Measurements from ENCODE around the gene SLC7A1. TPM values are rescaled to one million over a fixed set of nuclear protein-coding genes. Genes with fewer than 3 reads are reported as not detected.

Gene SLC7A1
- total RNA-seq, 3 donors from 2014 or later: 6.6 to 15.4 (median 12.7) TPM

- DNase-seq (ENCODE audit: low spot score in 2 of 2): no peak
- Histone ChIP-seq H3K27me3 (no peaks in the 10 kb centered on the region), H3K36me3 (no peaks in the 10 kb centered on the region), H3K9me3 (no peaks in the 10 kb centered on the region), H3K4me1 (no peaks in the 10 kb centered on the region), H3K27ac (no peak overlapping the region), H3K4me3 (no peak overlapping the region)
- intact Hi-C loops (cut with DNase I; ENCODE audit: low total_unique reads): no loop called here
- TF ChIP-seq POLR2AphosphoS5 (IDR thresholded peaks at IDR 0.05): no peak
- no peak for TF ChIP-seq CTCF (IDR thresholded peaks at IDR 0.05)
- TF ChIP-seq POLR2A (IDR thresholded peaks at IDR 0.05): no peak
Observed at GRCh38 chr13:29587645-29588044, 7.8 kb downstream of the SLC7A1 start.

GRCh38 chr13:29583073-29583785, 12.3 kb downstream of the SLC7A1 start:
- no peak overlapping the region for H3K4me3 ChIP-seq
- H3K36me3 ChIP-seq: no peaks in the 10 kb centered on the region
- no peaks in the 10 kb centered on the region for H3K9me3 ChIP-seq
- H3K4me1 ChIP-seq: no peaks in the 10 kb centered on the region
- H3K27ac ChIP-seq: no peak overlapping the region
- no peak for DNase-seq (ENCODE audit: low spot score in 2 of 2)
- intact Hi-C loops (cut with DNase I; ENCODE audit: low total_unique reads): no loop called here
- H3K27me3 ChIP-seq: no peaks in the 10 kb centered on the region
- TF ChIP-seq POLR2A (IDR thresholded peaks at IDR 0.05): no peak
- no peak for TF ChIP-seq CTCF (IDR thresholded peaks at IDR 0.05)
- TF ChIP-seq POLR2AphosphoS5 (IDR thresholded peaks at IDR 0.05): no peak

GRCh38 chr13:29582171-29582570, 13.3 kb downstream of the SLC7A1 start:
- H3K36me3 ChIP-seq: no peaks in the 10 kb centered on the region
- TF ChIP-seq POLR2AphosphoS5 (IDR thresholded peaks at IDR 0.05) (no peak), CTCF (IDR thresholded peaks at IDR 0.05) (no peak), POLR2A (IDR thresholded peaks at IDR 0.05) (no peak)
- H3K9me3 ChIP-seq: no peaks in the 10 kb centered on the region
- no peaks in the 10 kb centered on the region for H3K4me1 ChIP-seq
- intact Hi-C loops (cut with DNase I; ENCODE audit: low total_unique reads): no loop called here
- H3K27me3 ChIP-seq: no peaks in the 10 kb centered on the region
- no peak overlapping the region for H3K27ac ChIP-seq
- DNase-seq (ENCODE audit: low spot score in 2 of 2): peak in 1 of 2 donors; percentile 0
- no peak overlapping the region for H3K4me3 ChIP-seq

GRCh38 chr13:29581666-29582065, 13.8 kb downstream of the SLC7A1 start:
- H3K36me3 ChIP-seq: no peaks in the 10 kb centered on the region
- H3K4me1 ChIP-seq: no peaks in the 10 kb centered on the region
- no peak overlapping the region for H3K4me3 ChIP-seq
- H3K9me3 ChIP-seq: no peaks in the 10 kb centered on the region
- TF ChIP-seq POLR2AphosphoS5 (IDR thresholded peaks at IDR 0.05): no peak
- H3K27ac ChIP-seq: no peak overlapping the region
- peak in 1 of 2 donors; percentile 5 for DNase-seq (ENCODE audit: low spot score in 2 of 2)
- intact Hi-C loops (cut with DNase I; ENCODE audit: low total_unique reads): no loop called here
- H3K27me3 ChIP-seq: no peaks in the 10 kb centered on the region

GRCh38 chr13:29579094-29579493, 16.4 kb downstream of the SLC7A1 start:
- intact Hi-C loops (cut with DNase I; ENCODE audit: low total_unique reads): no loop called here
- Histone ChIP-seq H3K36me3 (no peaks in the 10 kb centered on the region), H3K4me1 (peaks cover 0 to 7% of the 10 kb centered on the region in 2 donors), H3K27me3 (no peaks in the 10 kb centered on the region), H3K27ac (no peak overlapping the region), H3K4me3 (no peak overlapping the region), H3K9me3 (no peaks in the 10 kb centered on the region)
- TF ChIP-seq POLR2AphosphoS5 (IDR thresholded peaks at IDR 0.05) (no peak), POLR2A (IDR thresholded peaks at IDR 0.05) (no peak), CTCF (IDR thresholded peaks at IDR 0.05) (no peak)
- DNase-seq (ENCODE audit: low spot score in 2 of 2): no peak

Measured in breast epithelium (tissue), 4 donors.